A549 (cell line): Measurements from ENCODE around the gene TUT1. TPM values are rescaled to one million over a fixed set of nuclear protein-coding genes. Genes with fewer than 3 reads are reported as not detected.
A peak's percentile ranks its signal among the peaks of the same experiment; 100 is the strongest.

Experiments
- ATAC-seq, 2 experiments: fragments of 200-7000 bp in 1 of 2; fragments of >200 bp in 1 of 2; cut with Nextera tagmentation in 1 of 2; cut with Tn5 transposase in 1 of 2; 3 replicates each; pipeline versions ENCODE4 v1.8.0 to v1.9.1; 2018 to 2020; ENCODE audit warnings: mild to moderate bottlenecking in 1 of 2, moderate library complexity in 1 of 2
- CTCF ChIA-PET: fragments of 300-600 bp; sonication (Branson Sonifier 250); formaldehyde crosslinking; extraction: SDS; loops from one replicate; lab custom pipeline; 2021; ENCODE audit warnings: antibody characterized with exemption, inconsistent platforms; lab: Yijun Ruan, JAX
- POLR2A ChIA-PET: fragments of 350-600 bp; formaldehyde crosslinking; extraction: SDS; loops from one replicate; lab custom pipeline; 2021; ENCODE audit warnings: antibody characterized with exemption, inconsistent platforms; lab: Yijun Ruan, JAX
- DNase-seq, 2 experiments: peaks; one replicate each; pipeline versions ENCODE4 v3.0.0 to v3.0.0-alpha.2; 2011 to 2016; ENCODE audit warnings: low read depth in 1 of 2, low spot score in 1 of 2
- FAIRE-seq: peaks from 2 replicates; lab custom pipeline; 2011; peaks lifted over from hg19 to GRCh38; lab: Jason Lieb, UNC
- H3K27ac ChIP-seq, 2 experiments: fragments of >200 bp; sonication (Bioruptor Twin); formaldehyde crosslinking; 3 replicates each; pipeline ENCODE4 v1.5.1; 2016 to 2017
- H3K4me1 ChIP-seq: fragments of >200 bp; sonication (Bioruptor Twin); formaldehyde crosslinking; 3 replicates; pipeline ENCODE4 v1.6.1; 2016
- H3K4me2 ChIP-seq: fragments of >200 bp; sonication (Bioruptor Twin); formaldehyde crosslinking; 3 replicates; pipeline ENCODE4 v1.6.1; 2016
- H3K4me3 ChIP-seq: fragments of >200 bp; sonication (Bioruptor Twin); formaldehyde crosslinking; 3 replicates; pipeline ENCODE4 v1.5.1; 2016
- H3K9me3 ChIP-seq: fragments of >200 bp; sonication (Bioruptor Twin); formaldehyde crosslinking; 3 replicates; pipeline ENCODE4 v1.6.1; 2016
- ATOH8 ChIP-seq: fragments of 250-450 bp; sonication (Bioruptor Pico); IDR thresholded peaks from 2 replicates; pipeline ENCODE4 v1.5.0; 2020; ENCODE audit warnings: low read depth, mild to moderate bottlenecking, moderate library complexity
- CBX2 ChIP-seq: fragments of 200-600 bp; sonication (generic); IDR thresholded peaks from 2 replicates; pipeline ENCODE4 v1.6.1; 2016; ENCODE audit warnings: low read depth, mild to moderate bottlenecking, borderline replicate concordance
- CBX8 ChIP-seq: fragments of 200-600 bp; sonication (generic); IDR thresholded peaks from 2 replicates; pipeline ENCODE4 v1.6.1; 2016
- CHD2 ChIP-seq: fragments of 150-350 bp; IDR thresholded peaks from 2 replicates; pipeline ENCODE4 v1.6.1; 2014; ENCODE audit warnings: low read length; ENCODE audit not compliant: partially characterized antibody
- CTCF ChIP-seq: fragments of >200 bp; sonication (Bioruptor Twin); formaldehyde crosslinking; IDR thresholded peaks from 3 replicates; pipeline ENCODE4 v1.5.1; 2016
- ELK1 ChIP-seq: fragments of 150-350 bp; IDR thresholded peaks from 2 replicates; pipeline ENCODE4 v1.6.1; 2014; ENCODE audit warnings: low read depth, mild to moderate bottlenecking, low read length
- ESRRA ChIP-seq: fragments of 150-350 bp; IDR thresholded peaks from 2 replicates; pipeline ENCODE4 v1.6.1; 2014; ENCODE audit warnings: mild to moderate bottlenecking, low read length, borderline replicate concordance
- FOSL2 ChIP-seq, 2 experiments: fragments of 450-650 bp in 1 of 2; fragments of >200 bp in 1 of 2; sonication (Bioruptor Twin) in 1 of 2; formaldehyde crosslinking; IDR thresholded peaks; 2 replicates each; pipeline versions ENCODE4 v1.5.0 to v1.6.1; 2016 to 2020; ENCODE audit warnings: mild to moderate bottlenecking in 1 of 2, moderate library complexity in 1 of 2
- FOXS1 ChIP-seq: fragments of 250-450 bp; sonication (Bioruptor Pico); IDR thresholded peaks from 2 replicates; pipeline ENCODE4 v1.5.0; 2020; ENCODE audit warnings: mild to moderate bottlenecking, moderate library complexity
- GATA3 ChIP-seq: IDR thresholded peaks from 2 replicates; pipeline ENCODE4 v1.6.1; 2012; ENCODE audit warnings: borderline replicate concordance
- HOXB5 ChIP-seq: fragments of 250-450 bp; sonication (Bioruptor Pico); IDR thresholded peaks from 2 replicates; pipeline ENCODE4 v1.5.0; 2020; ENCODE audit warnings: mild to moderate bottlenecking, moderate library complexity
- KDM1A ChIP-seq: fragments of 200-600 bp; sonication (generic); IDR thresholded peaks from 2 replicates; pipeline ENCODE4 v1.6.1; 2016; ENCODE audit warnings: low read depth, mild to moderate bottlenecking
- KDM5A ChIP-seq: fragments of 200-600 bp; sonication (generic); IDR thresholded peaks from 2 replicates; pipeline ENCODE4 v1.6.1; 2016; ENCODE audit warnings: antibody characterized with exemption, mild to moderate bottlenecking
- MAFK ChIP-seq: fragments of 450-650 bp; IDR thresholded peaks from 2 replicates; pipeline ENCODE4 v1.6.1; 2014; ENCODE audit not compliant: partially characterized antibody
- MAX ChIP-seq: IDR thresholded peaks from 2 replicates; pipeline ENCODE4 v1.6.1; 2012
- NFE2L2 ChIP-seq: fragments of 150-350 bp; conservative IDR thresholded peaks from 2 replicates; pipeline ENCODE4 v1.6.1; 2014; ENCODE audit warnings: low read length
- NR3C1 ChIP-seq: fragments of >200 bp; sonication (Bioruptor Twin); formaldehyde crosslinking; IDR thresholded peaks from 3 replicates; pipeline ENCODE4 v1.6.1; 2017
- PBX3 ChIP-seq: IDR thresholded peaks from 2 replicates; pipeline ENCODE4 v1.6.1; 2012
- PHF8 ChIP-seq: fragments of 200-600 bp; sonication (generic); IDR thresholded peaks from 2 replicates; pipeline ENCODE4 v1.6.1; 2016; ENCODE audit warnings: low read depth, mild to moderate bottlenecking, antibody characterized with exemption, moderate library complexity, borderline replicate concordance
- POLR2A ChIP-seq: IDR thresholded peaks from 2 replicates; pipeline ENCODE4 v1.6.1; 2012; ENCODE audit warnings: mild to moderate bottlenecking, low read length
- RARB ChIP-seq: fragments of 250-450 bp; sonication (Bioruptor Pico); IDR thresholded peaks from 2 replicates; pipeline ENCODE4 v1.8.0; 2021; ENCODE audit warnings: mild to moderate bottlenecking, moderate library complexity
- RCOR1 ChIP-seq: fragments of 150-350 bp; IDR thresholded peaks from 2 replicates; pipeline ENCODE4 v1.6.1; 2014; ENCODE audit warnings: antibody characterized with exemption, low read length, low read depth
- RNF2 ChIP-seq: fragments of 200-600 bp; sonication (generic); IDR thresholded peaks from 2 replicates; pipeline ENCODE4 v1.6.1; 2016; ENCODE audit warnings: low read depth, mild to moderate bottlenecking, antibody characterized with exemption, moderate library complexity, borderline replicate concordance
- SMC3 ChIP-seq: fragments of >200 bp; sonication (Bioruptor Twin); formaldehyde crosslinking; IDR thresholded peaks from 3 replicates; pipeline ENCODE4 v1.6.1; 2018; ENCODE audit warnings: inconsistent platforms
- SREBF2 ChIP-seq: fragments of 450-650 bp; IDR thresholded peaks from 2 replicates; pipeline ENCODE4 v1.6.1; 2014; ENCODE audit warnings: mild to moderate bottlenecking, moderate library complexity
- TFCP2L1 ChIP-seq: fragments of 250-450 bp; sonication (Bioruptor Pico); IDR thresholded peaks from 2 replicates; pipeline ENCODE4 v1.5.0; 2021; ENCODE audit warnings: mild to moderate bottlenecking
- TP53 ChIP-seq: fragments of 250-450 bp; sonication (Bioruptor Pico); IDR thresholded peaks from 2 replicates; pipeline ENCODE4 v1.5.0; 2021; ENCODE audit warnings: mild to moderate bottlenecking, moderate library complexity
- ZFP36 ChIP-seq: fragments of 450-650 bp; IDR thresholded peaks from 2 replicates; pipeline ENCODE4 v1.6.1; 2014; ENCODE audit warnings: borderline replicate concordance; ENCODE audit not compliant: partially characterized antibody
- WGBS: methylation state at CpG from one replicate; pipeline ENCODE4 v1.1.6; 2017; ENCODE audit errors: missing lambda C conversion rate; 5-methylcytosine and 5-hydroxymethylcytosine counted together
- polyA plus RNA-seq, 4 experiments: library from polyadenylated mRNA; depleted of rRNA in 3 of 4; stranded (reverse); fragments of >200 nt; fragmentation: RNase III in 1 of 4; extraction: RNeasy Plus Mini Kit Qiagen cat#74134 plus additional on column Dnase treatment in 1 of 4; gene quantifications; 2 replicates in 3 of 4; 3 replicates in 1 of 4; pipeline ENCODE4 v1.2.3, GENCODE V29; 2011 to 2017

Gene TUT1
- polyA plus RNA-seq, 2 of the 4 experiments (the other 2 are of a cell fraction): 11.1 to 15.5 TPM

- TF ChIP-seq FOSL2 (IDR thresholded peaks at IDR 0.05) (no peak), FOSL2 (CRISPR knock-in tag; IDR thresholded peaks at IDR 0.05) (peak; percentile 36), RARB (CRISPR knock-in tag) (no peak), GATA3 (peak; percentile 51; the same call in 1 of the 2 replicates), PBX3 (peak; percentile 72), CBX8 (no peak), CHD2 (no peak), CTCF (no peak), PHF8 (peak; percentile 47; the same call in 1 of the 2 replicates), ESRRA (0 out of 2 replicates have a peak, but pooled peaks have one; percentile 37), ATOH8 (CRISPR knock-in tag) (no peak), SMC3 (0 out of 3 replicates have a peak, but pooled peaks have one; percentile 9), CBX2 (no peak), KDM5A (peak; percentile 12; the same call in 1 of the 2 replicates), RNF2 (no peak), SREBF2 (no peak), POLR2A (peak; percentile 87)
Observed at GRCh38 chr11:62591448-62592145, at the start of gene TUT1 (continued).

- no peaks in the 10 kb centered on the region for H3K9me3 ChIP-seq
- ATAC-seq: no peak
- WGBS: 88% methylated on average over 6 of the region's 6 CpGs
- no peak for DNase-seq
- ChIA-PET CTCF (interaction anchor here (0.7 to 2.1 kb wide), 3 partner anchors 17 to 89 kb away, joined by 3 to 6 read pairs (median 3); no protein-coding TSS in a partner anchor), POLR2A (no interaction called here)
- no peak overlapping the region for H3K4me2 ChIP-seq
- TF ChIP-seq SREBF2 (no peak), TFCP2L1 (CRISPR knock-in tag) (no peak), ZFP36 (no peak), ELK1 (no peak), HOXB5 (no peak), KDM1A (no peak), NFE2L2 (no peak), TP53 (CRISPR knock-in tag) (no peak), MAFK (no peak), MAX (no peak), RCOR1 (no peak), FOXS1 (CRISPR knock-in tag) (no peak), NR3C1 (no peak)
- no peak for FAIRE-seq
- H3K4me3 ChIP-seq: no peak overlapping the region
- H3K27ac ChIP-seq: no peak overlapping the region
- H3K4me1 ChIP-seq: no peaks in the 10 kb centered on the region
Observed at GRCh38 chr11:62632492-62632891, 41.2 kb upstream of the TUT1 start.
